Mammary epithelial cell (primary cell): ENCODE measurements around the gene ZIC2.

ENCODE experiments used
- EZH2 ChIP-seq: IDR thresholded peaks from 2 replicates; pipeline ENCODE4 v1.6.1; 2012; ENCODE audit warnings: low read length, inconsistent platforms, borderline replicate concordance
- TF ChIP-seq, protein P1 (sequence below), 2 donors: IDR thresholded peaks in 1 of 2; conservative IDR thresholded peaks in 1 of 2; 2 replicates each; pipeline ENCODE4 v1.5.1; 2011 to 2012; ENCODE audit warnings: inconsistent platforms in 2 of 2, low read length in 2 of 2, mild to moderate bottlenecking in 2 of 2, control low read depth in 1 of 2, low read depth in 1 of 2; ENCODE audit not compliant: insufficient read depth in 1 of 2; ENCODE audit errors: extremely low read depth in 1 of 2

DNA sequence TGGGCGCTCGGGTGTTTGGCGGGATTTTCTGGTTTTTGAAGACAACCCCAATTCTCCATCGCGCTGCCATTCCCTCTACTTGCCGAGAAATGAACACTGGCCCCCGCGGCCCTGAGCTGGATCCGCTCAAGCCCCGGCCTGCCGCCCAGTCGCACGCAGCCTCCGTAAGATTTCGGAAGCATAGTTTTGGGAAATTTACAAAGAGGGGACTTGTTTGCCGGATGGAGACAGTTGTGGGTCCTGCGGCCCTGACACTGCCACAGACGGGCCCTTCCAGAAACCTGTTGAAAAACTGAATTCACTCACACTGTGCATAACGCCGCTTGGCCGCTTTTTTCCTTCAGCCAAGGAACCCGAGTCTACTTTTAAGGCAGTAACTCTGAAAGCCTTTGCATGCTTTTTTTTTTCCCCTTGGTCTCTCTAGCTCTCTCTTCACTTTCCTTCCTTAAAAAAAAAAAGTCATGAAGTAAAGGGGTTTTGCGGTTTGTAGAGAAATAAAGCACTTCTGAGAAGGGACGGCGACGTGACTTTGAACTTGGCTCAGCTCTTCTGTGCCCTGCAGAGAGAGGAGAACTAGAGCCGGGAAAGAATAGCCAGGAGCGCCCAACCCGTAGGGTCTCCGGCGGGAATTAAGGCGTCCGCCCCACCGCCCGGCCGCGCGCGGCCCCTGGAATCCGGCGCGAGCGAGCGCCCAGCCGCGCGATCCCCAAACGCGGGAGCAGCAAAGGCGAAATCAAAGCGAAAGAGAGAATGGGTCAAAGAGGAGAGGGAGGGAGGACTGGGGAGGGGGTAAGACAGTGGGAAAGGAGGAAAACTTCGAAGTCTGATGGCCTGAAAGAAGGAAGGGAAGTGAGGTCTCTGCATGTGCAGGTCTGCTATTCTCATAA, 3.4 kb upstream of the ZIC2 start:
- TF ChIP-seq EZH2 = no peak
- TF ChIP-seq, protein P1, sequence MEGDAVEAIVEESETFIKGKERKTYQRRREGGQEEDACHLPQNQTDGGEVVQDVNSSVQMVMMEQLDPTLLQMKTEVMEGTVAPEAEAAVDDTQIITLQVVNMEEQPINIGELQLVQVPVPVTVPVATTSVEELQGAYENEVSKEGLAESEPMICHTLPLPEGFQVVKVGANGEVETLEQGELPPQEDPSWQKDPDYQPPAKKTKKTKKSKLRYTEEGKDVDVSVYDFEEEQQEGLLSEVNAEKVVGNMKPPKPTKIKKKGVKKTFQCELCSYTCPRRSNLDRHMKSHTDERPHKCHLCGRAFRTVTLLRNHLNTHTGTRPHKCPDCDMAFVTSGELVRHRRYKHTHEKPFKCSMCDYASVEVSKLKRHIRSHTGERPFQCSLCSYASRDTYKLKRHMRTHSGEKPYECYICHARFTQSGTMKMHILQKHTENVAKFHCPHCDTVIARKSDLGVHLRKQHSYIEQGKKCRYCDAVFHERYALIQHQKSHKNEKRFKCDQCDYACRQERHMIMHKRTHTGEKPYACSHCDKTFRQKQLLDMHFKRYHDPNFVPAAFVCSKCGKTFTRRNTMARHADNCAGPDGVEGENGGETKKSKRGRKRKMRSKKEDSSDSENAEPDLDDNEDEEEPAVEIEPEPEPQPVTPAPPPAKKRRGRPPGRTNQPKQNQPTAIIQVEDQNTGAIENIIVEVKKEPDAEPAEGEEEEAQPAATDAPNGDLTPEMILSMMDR (conservative IDR thresholded peaks at IDR 0.05 in 1 of 2, IDR thresholded peaks at IDR 0.05 in 1 of 2; ENCODE audit: extremely low read depth in 1 of 2, insufficient read depth in 1 of 2, low read depth in 1 of 2, low read length in 2 of 2) = no peak
